NCI-H1694 treated with DMSO at 0.1 percent for 48 hours (cell line): ENCODE results near the gene SLC22A1.
"Not testable (repeated sequence)": the region's sequence is repeated elsewhere in the genome, so short reads cannot be mapped to it uniquely, and the experiment has no call there.

ENCODE experiments used
- DNase-seq: peaks from one replicate; lab custom pipeline; 2025; lab: John Stamatoyannopoulos, UW

The SLC22A1 gene

GRCh38 chr6:160093946-160094345, 27.7 kb upstream of the SLC22A1 start:
- DNase-seq: no peak

GRCh38 chr6:160095146-160095845, 26.3 kb upstream of the SLC22A1 start:
- no peak for DNase-seq

- no peak for DNase-seq
Observed at GRCh38 chr6:160101277-160102205, 20.1 kb upstream of the SLC22A1 start.

GRCh38 chr6:160102399-160102798, 19.2 kb upstream of the SLC22A1 start:
- no peak for DNase-seq

- DNase-seq: peak; percentile 16
Observed at GRCh38 chr6:160102956-160103824, 18.4 kb upstream of the SLC22A1 start.

GRCh38 chr6:160103825-160104100, 17.9 kb upstream of the SLC22A1 start:
- no peak for DNase-seq

GRCh38 chr6:160104821-160105517, 16.6 kb upstream of the SLC22A1 start:
- no peak for DNase-seq

- DNase-seq: no peak
Observed at GRCh38 chr6:160106010-160106409, 15.6 kb upstream of the SLC22A1 start.

- DNase-seq: no peak
Observed at GRCh38 chr6:160106701-160107100, 14.9 kb upstream of the SLC22A1 start.

- DNase-seq: no peak
Observed at GRCh38 chr6:160108077-160108476, 13.5 kb upstream of the SLC22A1 start.

- no peak for DNase-seq
Observed at GRCh38 chr6:160110586-160111123, 11.0 kb upstream of the SLC22A1 start.

- DNase-seq: no peak
Observed at GRCh38 chr6:160111806-160112205, 9.8 kb upstream of the SLC22A1 start.

GRCh38 chr6:160112628-160113299, 8.9 kb upstream of the SLC22A1 start:
- no peak for DNase-seq

GRCh38 chr6:160114536-160114935, 7.1 kb upstream of the SLC22A1 start:
- DNase-seq: not testable (repeated sequence)

GRCh38 chr6:160115421-160115820, 6.2 kb upstream of the SLC22A1 start:
- no peak for DNase-seq

GRCh38 chr6:160116411-160116810, 5.2 kb upstream of the SLC22A1 start:
- DNase-seq: no peak

GRCh38 chr6:160117137-160117536, 4.5 kb upstream of the SLC22A1 start:
- DNase-seq: no peak

- DNase-seq: no peak
Observed at GRCh38 chr6:160118620-160119229, 2.9 kb upstream of the SLC22A1 start.

GRCh38 chr6:160120087-160120486, 1.5 kb upstream of the SLC22A1 start:
- no peak for DNase-seq

- DNase-seq: no peak
Observed at GRCh38 chr6:160121981-160122380, 366 bp downstream of the SLC22A1 start.

GRCh38 chr6:160122744-160123143, 1.1 kb downstream of the SLC22A1 start:
- no peak for DNase-seq
